Nephron progenitor cell (in vitro differentiated cells): Measurements from ENCODE around the gene GUCY1A2.
A peak's percentile ranks its signal among the peaks of the same experiment; 100 is the strongest.

Experiments used
- DNase-seq: peaks from one replicate; pipeline ENCODE4 v3.0.0; 2021
- H3K27ac Mint-ChIP-seq: 2 replicates; pipeline ENCODE4 v1.8.0; 2021; ENCODE audit warnings: mild to moderate bottlenecking, moderate library complexity, mixed read lengths
- H3K27me3 Mint-ChIP-seq: 2 replicates; pipeline ENCODE4 v1.8.0; 2021; ENCODE audit warnings: mild to moderate bottlenecking, low read depth, mixed read lengths; ENCODE audit not compliant: poor library complexity
- H3K36me3 Mint-ChIP-seq: 2 replicates; pipeline ENCODE4 v1.8.0; 2021; ENCODE audit warnings: low read depth, mixed read lengths
- H3K4me1 Mint-ChIP-seq: 2 replicates; pipeline ENCODE4 v1.8.0; 2021; ENCODE audit warnings: mixed read lengths
- H3K4me3 Mint-ChIP-seq: 2 replicates; pipeline ENCODE4 v1.8.0; 2021; ENCODE audit warnings: mild to moderate bottlenecking, moderate library complexity, mixed read lengths
- H3K9me3 Mint-ChIP-seq: 2 replicates; pipeline ENCODE4 v1.8.0; 2021; ENCODE audit warnings: mild to moderate bottlenecking, moderate library complexity, mixed read lengths
- CTCF ChIP-seq: fragments of 200-600 bp; sonication (generic); IDR thresholded peaks from 2 replicates; pipeline ENCODE4 v1.5.0; 2021; ENCODE audit warnings: antibody characterized with exemption

The GUCY1A2 gene

GRCh38 chr11:106961048-106961447 lies 57.2 kb downstream of the GUCY1A2 start:
- Mint-ChIP-seq H3K36me3 (no peaks in the 10 kb centered on the region), H3K27ac (no peak overlapping the region), H3K9me3 (no peaks in the 10 kb centered on the region), H3K27me3 (no peaks in the 10 kb centered on the region), H3K4me1 (peaks cover 24% of the 10 kb centered on the region), H3K4me3 (no peak overlapping the region)
- DNase-seq: no peak
- TF ChIP-seq CTCF: no peak

GRCh38 chr11:106959800-106960199 lies 58.5 kb downstream of the GUCY1A2 start:
- Mint-ChIP-seq H3K4me3 (no peak overlapping the region), H3K4me1 (peaks cover 24% of the 10 kb centered on the region), H3K27me3 (no peaks in the 10 kb centered on the region), H3K36me3 (no peaks in the 10 kb centered on the region), H3K27ac (no peak overlapping the region), H3K9me3 (no peaks in the 10 kb centered on the region)
- no peak for TF ChIP-seq CTCF
- DNase-seq: no peak

- no peak for TF ChIP-seq CTCF
- no peak for DNase-seq
- no peak overlapping the region for H3K4me3 Mint-ChIP-seq
- H3K27me3 Mint-ChIP-seq: no peaks in the 10 kb centered on the region
- no peak overlapping the region for H3K27ac Mint-ChIP-seq
- H3K36me3 Mint-ChIP-seq: no peaks in the 10 kb centered on the region
- H3K4me1 Mint-ChIP-seq: peaks cover 24% of the 10 kb centered on the region
- H3K9me3 Mint-ChIP-seq: no peaks in the 10 kb centered on the region
Observed at GRCh38 chr11:106959386-106959785, 58.9 kb downstream of the GUCY1A2 start.

GRCh38 chr11:106958517-106959248 lies 59.6 kb downstream of the GUCY1A2 start:
- no peak for TF ChIP-seq CTCF
- Mint-ChIP-seq H3K36me3 (no peaks in the 10 kb centered on the region), H3K27ac (no peak overlapping the region), H3K27me3 (no peaks in the 10 kb centered on the region), H3K9me3 (no peaks in the 10 kb centered on the region), H3K4me1 (peaks cover 24% of the 10 kb centered on the region), H3K4me3 (no peak overlapping the region)
- no peak for DNase-seq

- no peak overlapping the region for H3K27ac Mint-ChIP-seq
- H3K36me3 Mint-ChIP-seq: no peaks in the 10 kb centered on the region
- peaks cover 24% of the 10 kb centered on the region for H3K4me1 Mint-ChIP-seq
- TF ChIP-seq CTCF: no peak
- no peak overlapping the region for H3K4me3 Mint-ChIP-seq
- no peaks in the 10 kb centered on the region for H3K9me3 Mint-ChIP-seq
- H3K27me3 Mint-ChIP-seq: no peaks in the 10 kb centered on the region
- DNase-seq: peak; percentile 4
Observed at GRCh38 chr11:106957030-106957482, 61.2 kb downstream of the GUCY1A2 start.

GRCh38 chr11:106950067-106950491 lies 68.2 kb downstream of the GUCY1A2 start:
- no peaks in the 10 kb centered on the region for H3K4me1 Mint-ChIP-seq
- DNase-seq: no peak
- TF ChIP-seq CTCF: no peak
- H3K36me3 Mint-ChIP-seq: no peaks in the 10 kb centered on the region
- no peaks in the 10 kb centered on the region for H3K27me3 Mint-ChIP-seq
- no peaks in the 10 kb centered on the region for H3K9me3 Mint-ChIP-seq
- no peak overlapping the region for H3K27ac Mint-ChIP-seq
- no peak overlapping the region for H3K4me3 Mint-ChIP-seq
